ENCODE data around the gene PELI2. TPM values are rescaled to one million over a fixed set of nuclear protein-coding genes. Genes with fewer than 3 reads are reported as not detected.

PELI2 gene
- total and polyA plus RNA-seq, 8 donors = 6.0 to 46.6 (median 32.6) TPM

DNA sequence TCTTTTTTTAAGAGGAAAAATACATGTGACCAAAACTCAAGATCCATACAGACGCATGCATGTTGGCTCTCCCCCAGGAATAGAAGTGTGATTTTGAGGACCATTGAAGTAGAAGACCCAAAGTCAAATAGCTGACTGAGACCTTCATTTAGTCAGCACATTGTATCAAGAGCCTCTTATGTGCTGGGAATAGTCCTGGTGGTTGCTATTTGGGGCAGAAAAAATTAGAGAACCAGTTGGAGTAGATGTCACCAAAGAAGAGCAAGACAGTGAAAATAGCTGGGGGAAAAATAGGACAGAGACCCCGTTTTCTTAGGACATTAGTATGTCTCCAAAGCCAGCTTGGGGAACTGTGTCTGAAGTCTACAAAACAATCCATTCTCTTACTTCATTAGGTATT lies 93.6 kb downstream of the PELI2 start:
- no peak for ATAC-seq
- WGBS, 2 donors = 83 to 86% methylated on average over 2 of the region's 2 CpGs
- TF ChIP-seq, protein P1, sequence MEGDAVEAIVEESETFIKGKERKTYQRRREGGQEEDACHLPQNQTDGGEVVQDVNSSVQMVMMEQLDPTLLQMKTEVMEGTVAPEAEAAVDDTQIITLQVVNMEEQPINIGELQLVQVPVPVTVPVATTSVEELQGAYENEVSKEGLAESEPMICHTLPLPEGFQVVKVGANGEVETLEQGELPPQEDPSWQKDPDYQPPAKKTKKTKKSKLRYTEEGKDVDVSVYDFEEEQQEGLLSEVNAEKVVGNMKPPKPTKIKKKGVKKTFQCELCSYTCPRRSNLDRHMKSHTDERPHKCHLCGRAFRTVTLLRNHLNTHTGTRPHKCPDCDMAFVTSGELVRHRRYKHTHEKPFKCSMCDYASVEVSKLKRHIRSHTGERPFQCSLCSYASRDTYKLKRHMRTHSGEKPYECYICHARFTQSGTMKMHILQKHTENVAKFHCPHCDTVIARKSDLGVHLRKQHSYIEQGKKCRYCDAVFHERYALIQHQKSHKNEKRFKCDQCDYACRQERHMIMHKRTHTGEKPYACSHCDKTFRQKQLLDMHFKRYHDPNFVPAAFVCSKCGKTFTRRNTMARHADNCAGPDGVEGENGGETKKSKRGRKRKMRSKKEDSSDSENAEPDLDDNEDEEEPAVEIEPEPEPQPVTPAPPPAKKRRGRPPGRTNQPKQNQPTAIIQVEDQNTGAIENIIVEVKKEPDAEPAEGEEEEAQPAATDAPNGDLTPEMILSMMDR (IDR thresholded peaks at IDR 0.05) = no peak
- H3K36me3 ChIP-seq = no peaks in the 10 kb centered on the region
- no peaks in the 10 kb centered on the region for H3K27me3 ChIP-seq
- H3K27ac ChIP-seq = no peak overlapping the region
- no peak for DNase-seq
- H3K9me3 ChIP-seq = no peaks in the 10 kb centered on the region
- intact Hi-C loops (cut with DNase I) = no loop called here
- H3K4me3 ChIP-seq = no peak overlapping the region
- peaks cover 9 to 20% (median 10%) of the 10 kb centered on the region in 3 donors for H3K4me1 ChIP-seq
- no peak for FAIRE-seq

DNA sequence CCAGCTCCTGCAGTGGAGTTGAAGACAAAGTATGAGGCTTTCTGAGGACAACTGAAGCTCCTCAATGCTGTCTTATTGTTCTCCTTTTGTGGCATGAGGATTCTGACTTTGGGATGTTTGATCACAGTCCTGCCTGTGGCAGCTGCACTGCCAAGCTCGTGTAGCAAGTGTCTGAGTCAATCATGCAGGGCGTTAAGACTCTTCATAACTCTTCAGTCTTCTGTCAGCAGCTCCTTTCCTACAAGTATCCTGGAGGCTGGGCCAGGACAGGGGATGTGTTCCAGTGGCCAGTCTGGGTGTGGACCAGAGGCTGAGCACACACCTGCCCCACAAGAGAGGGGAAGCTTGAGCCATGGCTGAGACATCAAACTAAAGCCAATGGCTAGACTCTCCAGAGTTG lies 94.3 kb downstream of the PELI2 start:
- 63 to 66% methylated on average over 2 of the region's 2 CpGs for WGBS, 2 donors
- no peak for ATAC-seq
- Histone ChIP-seq H3K27me3 (no peaks in the 10 kb centered on the region), H3K4me1 (peaks cover 9 to 20% (median 16%) of the 10 kb centered on the region in 3 donors), H3K36me3 (no peaks in the 10 kb centered on the region), H3K9me3 (no peaks in the 10 kb centered on the region), H3K27ac (no peak overlapping the region), H3K4me3 (no peak overlapping the region)
- intact Hi-C loops (cut with DNase I) = no loop called here
- TF ChIP-seq, protein P1 (IDR thresholded peaks at IDR 0.05) = no peak
- FAIRE-seq = no peak
- no peak for DNase-seq

DNA sequence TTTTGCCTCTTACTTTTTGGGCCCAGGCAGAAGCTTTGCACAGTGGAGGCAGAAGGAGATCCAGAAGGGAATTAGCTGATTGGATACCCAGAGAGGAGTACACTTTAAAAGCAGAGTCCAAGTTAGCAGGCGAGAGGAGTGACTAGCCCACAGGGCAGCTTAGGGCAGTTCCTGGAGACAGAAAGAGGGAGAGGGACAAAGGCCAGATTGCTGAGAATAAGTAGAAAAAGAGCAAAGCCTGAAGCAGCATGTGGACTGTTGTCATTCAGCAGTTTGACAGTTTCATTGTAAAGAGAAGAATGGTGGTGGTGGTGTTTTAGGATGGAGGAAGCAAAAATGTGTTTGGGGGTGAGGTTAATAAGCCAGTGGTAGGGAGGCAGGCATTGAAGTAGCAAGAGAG lies 95.1 kb downstream of the PELI2 start:
- no peak overlapping the region for H3K4me3 ChIP-seq
- WGBS, 2 donors = 74 to 80% methylated on average over 1 of the region's 1 CpG
- ATAC-seq (no peak), DNase-seq (no peak), FAIRE-seq (no peak)
- H3K4me1 ChIP-seq = peaks cover 16 to 27% (median 17%) of the 10 kb centered on the region in 3 donors
- no peaks in the 10 kb centered on the region for H3K27me3 ChIP-seq
- H3K27ac ChIP-seq = no peak overlapping the region
- H3K36me3 ChIP-seq = no peaks in the 10 kb centered on the region
- TF ChIP-seq, protein P1 (IDR thresholded peaks at IDR 0.05) = no peak
- H3K9me3 ChIP-seq = no peaks in the 10 kb centered on the region
- intact Hi-C loops (cut with DNase I) = no loop called here

- Histone ChIP-seq H3K27ac (no peak overlapping the region), H3K4me1 (peaks cover 26 to 45% (median 33%) of the 10 kb centered on the region in 3 donors), H3K27me3 (no peaks in the 10 kb centered on the region), H3K4me3 (no peak overlapping the region), H3K36me3 (no peaks in the 10 kb centered on the region), H3K9me3 (no peaks in the 10 kb centered on the region)
- no peak for FAIRE-seq
- ATAC-seq = no peak
- intact Hi-C loops (cut with DNase I) = no loop called here
- TF ChIP-seq, protein P1 (IDR thresholded peaks at IDR 0.05) = no peak
- DNase-seq = no peak
- 88 to 96% methylated on average over 3 of the region's 3 CpGs for WGBS, 2 donors
These were observed 97.0 kb downstream of the PELI2 start for GRCh38 chr14:56215180-56215579.

GRCh38 chr14:56216626-56217379 lies 98.6 kb downstream of the PELI2 start:
- H3K9me3 ChIP-seq = no peaks in the 10 kb centered on the region
- WGBS, 2 donors = 36 to 40% methylated on average over 5 of the region's 5 CpGs
- no peak overlapping the region for H3K4me3 ChIP-seq
- DNase-seq (peak in 4 of 6 donors; percentile 42 to 80 (median 60)), ATAC-seq (peak in 2 of 4 donors; percentile 8 to 21), FAIRE-seq (no peak)
- no peaks in the 10 kb centered on the region for H3K36me3 ChIP-seq
- peaks cover 37 to 61% (median 47%) of the 10 kb centered on the region in 3 donors for H3K4me1 ChIP-seq
- TF ChIP-seq, protein P1 (IDR thresholded peaks at IDR 0.05) = no peak
- H3K27me3 ChIP-seq = no peaks in the 10 kb centered on the region
- intact Hi-C loops (cut with DNase I) = no loop called here
- H3K27ac ChIP-seq = no peak overlapping the region
